Measurements from ENCODE around the gene AMZ1. TPM values are rescaled to one million over a fixed set of nuclear protein-coding genes. Genes with fewer than 3 reads are reported as not detected.

Gene AMZ1
- polyA plus RNA-seq, 1 experiment = 0.43 TPM

DNA sequence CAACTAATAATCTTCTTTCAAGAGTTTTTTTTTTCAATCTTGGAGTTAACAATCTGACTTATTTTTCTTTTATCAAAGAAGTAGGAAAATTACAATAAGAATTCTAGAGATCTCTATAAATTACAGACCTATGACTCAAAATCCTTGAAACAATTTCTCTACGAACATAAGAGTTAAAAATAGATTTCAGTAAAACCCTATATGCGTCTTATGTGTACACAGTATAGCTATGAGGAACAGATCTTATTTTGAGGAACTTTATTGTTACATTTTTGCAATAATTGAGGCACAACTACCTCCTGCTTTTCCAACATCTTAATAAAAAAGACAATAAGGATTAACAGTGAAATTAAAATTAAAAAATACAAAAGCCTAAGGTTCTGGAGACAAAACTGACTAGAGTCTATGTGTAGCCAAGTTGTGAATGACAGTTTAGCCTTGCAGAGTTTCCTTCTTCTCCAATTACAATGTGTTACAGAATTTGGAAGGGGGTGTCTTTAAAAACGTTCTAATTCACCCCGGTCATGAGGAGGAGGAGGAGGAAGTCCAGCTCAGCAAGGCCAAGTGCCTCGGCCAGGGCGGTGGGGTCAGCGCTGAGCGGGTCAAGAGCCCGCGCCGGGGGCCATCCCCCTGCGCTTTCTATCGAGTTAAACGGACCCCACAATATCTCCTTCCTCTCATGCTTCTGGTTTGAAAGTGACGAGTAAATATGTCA, 40.5 kb downstream of the AMZ1 start:
- Histone ChIP-seq H3K9me3 (ENCODE audit: control insufficient read depth, insufficient read depth, low read length) (peaks cover 10% of the 10 kb centered on the region), H3K27me3 (ENCODE audit: control insufficient read depth, insufficient read depth, low read length) (no peaks in the 10 kb centered on the region), H3K27ac (ENCODE audit: low read depth, low read length) (peak overlapping the region; percentile 73), H3K4me3 (ENCODE audit: low read depth, low read length) (no peak overlapping the region)
- CTCF ChIA-PET = interaction anchor here (5.8 kb wide), 1 partner anchor 19 kb away, joined by 25 read pairs; no protein-coding TSS in a partner anchor
- POLR2A ChIA-PET = interaction anchor here (0.7 to 1.2 kb wide), 2 partner anchors 30 to 156 kb away, joined by 4 to 5 read pairs; no protein-coding TSS in a partner anchor
- no peak for DNase-seq (ENCODE audit: low read depth, low spot score)
- TF ChIP-seq CTCF (IDR thresholded peaks at IDR 0.05; ENCODE audit: low read depth, low read length) = no peak

DNA sequence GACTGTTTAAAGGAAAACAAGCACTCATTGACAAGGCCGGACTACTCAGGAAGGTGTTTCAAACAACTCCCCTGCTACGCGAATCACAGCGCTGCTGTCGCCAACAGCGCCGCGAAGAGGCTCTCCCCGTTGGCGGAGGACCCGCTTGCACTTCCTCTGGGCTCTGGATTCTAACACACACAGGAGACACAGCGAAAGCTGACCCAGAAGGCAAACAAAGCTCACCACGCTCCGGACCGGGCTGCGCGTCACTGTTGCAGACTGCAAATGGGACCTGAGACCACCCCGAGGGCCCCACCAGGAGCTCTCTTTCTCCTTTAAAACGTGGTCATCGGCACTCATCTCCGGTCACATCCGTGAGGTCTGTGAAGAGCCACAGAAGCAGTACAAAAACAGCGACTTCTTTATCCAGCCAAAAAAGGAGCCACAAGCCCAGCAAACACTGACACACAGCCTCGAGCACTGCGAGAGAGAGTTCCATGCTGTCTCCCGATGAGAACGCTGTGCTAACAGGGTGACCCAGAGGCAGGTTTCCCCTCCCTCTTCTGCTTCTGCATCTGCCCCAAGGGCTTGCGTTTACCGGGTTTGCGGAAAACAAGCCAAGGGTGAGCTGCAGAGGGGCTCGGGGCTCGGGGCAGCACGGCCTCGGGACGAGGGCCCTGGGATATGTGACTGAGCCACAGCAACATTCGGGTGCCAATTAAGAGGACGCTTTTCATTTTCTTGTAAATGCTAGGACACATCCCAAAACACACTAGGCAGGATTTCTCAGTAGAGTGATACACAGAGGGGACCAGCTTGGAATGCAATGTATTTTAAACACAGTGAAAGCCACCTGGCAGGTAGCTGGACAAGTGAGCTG, 41.3 kb downstream of the AMZ1 start:
- CTCF ChIA-PET = interaction anchor here (1.6 to 5.8 kb wide), 2 partner anchors 20 to 32 kb away, joined by 3 to 25 read pairs; no protein-coding TSS in a partner anchor
- POLR2A ChIA-PET = interaction anchor here (0.7 to 1.7 kb wide), 5 partner anchors 19 to 144 kb away, joined by 3 to 6 read pairs (median 3); no protein-coding TSS in a partner anchor
- H3K27me3 ChIP-seq (ENCODE audit: control insufficient read depth, insufficient read depth, low read length) = no peaks in the 10 kb centered on the region
- peak overlapping the region; percentile 73 for H3K27ac ChIP-seq (ENCODE audit: low read depth, low read length)
- H3K9me3 ChIP-seq (ENCODE audit: control insufficient read depth, insufficient read depth, low read length) = peaks cover 16% of the 10 kb centered on the region
- H3K4me3 ChIP-seq (ENCODE audit: low read depth, low read length) = no peak overlapping the region
- DNase-seq (ENCODE audit: low read depth, low spot score) = no peak
- no peak for TF ChIP-seq CTCF (IDR thresholded peaks at IDR 0.05; ENCODE audit: low read depth, low read length)

DNA sequence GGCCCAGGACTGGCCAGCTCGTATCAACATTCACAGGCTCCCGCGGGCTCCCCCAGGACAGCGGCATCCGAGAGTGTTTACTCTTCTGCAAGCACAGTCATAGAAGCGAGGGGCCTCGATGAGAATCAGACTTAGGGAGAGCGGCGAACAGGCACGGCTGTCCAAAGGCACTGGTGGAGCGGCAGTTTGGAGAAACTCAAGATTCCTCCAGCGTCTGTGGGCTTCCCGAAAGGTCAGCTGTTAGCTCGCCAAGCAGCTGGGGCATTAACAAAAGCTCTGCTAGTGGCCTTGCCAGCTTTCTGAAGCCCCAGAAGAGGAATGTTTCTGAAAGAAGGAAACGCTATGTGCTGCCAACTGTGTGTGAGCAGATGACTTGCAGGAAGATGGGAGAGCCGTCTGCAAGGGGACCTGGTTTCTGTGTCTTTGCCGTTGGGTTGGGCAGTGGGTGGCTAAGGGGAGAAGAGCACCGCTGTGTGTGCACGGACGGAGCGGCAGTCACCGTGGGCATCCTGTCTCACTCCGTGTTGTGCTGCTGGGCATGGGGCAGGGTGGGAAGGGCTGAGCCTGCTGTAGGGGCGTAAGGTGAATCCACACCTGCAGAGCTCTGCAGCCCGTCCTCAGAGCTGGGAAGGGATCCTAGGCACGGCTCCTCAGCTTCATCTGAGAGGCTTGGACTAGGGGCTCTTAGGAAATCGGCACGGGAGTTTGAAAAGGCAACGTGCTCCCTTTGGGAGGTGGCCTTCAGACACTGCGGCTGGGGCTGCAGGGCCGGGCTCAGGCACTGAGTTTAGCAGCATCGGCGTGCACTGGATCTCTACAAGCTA, 42.1 kb downstream of the AMZ1 start:
- H3K9me3 ChIP-seq (ENCODE audit: control insufficient read depth, insufficient read depth, low read length) = peaks cover 22% of the 10 kb centered on the region
- ChIA-PET POLR2A (interaction anchor here (0.7 to 1.7 kb wide), 6 partner anchors 20 to 143 kb away, joined by 3 to 6 read pairs (median 3); no protein-coding TSS in a partner anchor), CTCF (interaction anchor here (1.6 to 5.8 kb wide), 2 partner anchors 20 to 31 kb away, joined by 3 to 25 read pairs; no protein-coding TSS in a partner anchor)
- H3K4me3 ChIP-seq (ENCODE audit: low read depth, low read length) = no peak overlapping the region
- TF ChIP-seq CTCF (IDR thresholded peaks at IDR 0.05; ENCODE audit: low read depth, low read length) = no peak
- no peaks in the 10 kb centered on the region for H3K27me3 ChIP-seq (ENCODE audit: control insufficient read depth, insufficient read depth, low read length)
- no peak for DNase-seq (ENCODE audit: low read depth, low spot score)
- H3K27ac ChIP-seq (ENCODE audit: low read depth, low read length) = peak overlapping the region; percentile 73

- ChIA-PET POLR2A (interaction anchor here (1.0 to 1.7 kb wide), 3 partner anchors 27 to 89 kb away, joined by 3 to 6 read pairs (median 6); no protein-coding TSS in a partner anchor), CTCF (no interaction called here)
- peaks cover 22% of the 10 kb centered on the region for H3K9me3 ChIP-seq (ENCODE audit: control insufficient read depth, insufficient read depth, low read length)
- no peaks in the 10 kb centered on the region for H3K27me3 ChIP-seq (ENCODE audit: control insufficient read depth, insufficient read depth, low read length)
- no peak overlapping the region for H3K4me3 ChIP-seq (ENCODE audit: low read depth, low read length)
- no peak overlapping the region for H3K27ac ChIP-seq (ENCODE audit: low read depth, low read length)
- no peak for DNase-seq (ENCODE audit: low read depth, low spot score)
- no peak for TF ChIP-seq CTCF (IDR thresholded peaks at IDR 0.05; ENCODE audit: low read depth, low read length)
These were observed 43.1 kb downstream of the AMZ1 start for GRCh38 chr7:2730846-2731770.

Data from AG04450 (cell line).